HG03565 (cell line): ENCODE results near the gene C1orf216.
"Not testable (repeated sequence)": the region's sequence is repeated elsewhere in the genome, so short reads cannot be mapped to it uniquely, and the experiment has no call there.

Experiments used
- ATAC-seq: cut with Tn5 transposase; IDR thresholded peaks from one replicate; pipeline ENCODE4 v1.9.1; 2021; ENCODE audit warnings: mild to moderate bottlenecking, moderate library complexity; ENCODE audit not compliant: unreplicated experiment

The C1orf216 gene

GRCh38 chr1:35707601-35708440 is 10.9 kb downstream of the C1orf216 start:
- no peak for ATAC-seq

GRCh38 chr1:35706846-35707600 is 11.7 kb downstream of the C1orf216 start:
- ATAC-seq = no peak

GRCh38 chr1:35702508-35702907 is 16.2 kb downstream of the C1orf216 start:
- ATAC-seq = no peak

GRCh38 chr1:35699152-35699551 is 19.5 kb downstream of the C1orf216 start:
- ATAC-seq = not testable (repeated sequence)

GRCh38 chr1:35692317-35692716 is 26.4 kb downstream of the C1orf216 start:
- no peak for ATAC-seq

GRCh38 chr1:35691571-35692220 is 27.0 kb downstream of the C1orf216 start:
- ATAC-seq = no peak

- ATAC-seq = no peak
Measured at GRCh38 chr1:35691080-35691479, 27.6 kb downstream of the C1orf216 start.

- ATAC-seq = not testable (repeated sequence)
Measured at GRCh38 chr1:35690103-35690502, 28.6 kb downstream of the C1orf216 start.

GRCh38 chr1:35688161-35688560 is 30.5 kb downstream of the C1orf216 start:
- no peak for ATAC-seq

- ATAC-seq = no peak
Measured at GRCh38 chr1:35683012-35683411, 35.7 kb downstream of the C1orf216 start.

GRCh38 chr1:35680271-35680670 is 38.4 kb downstream of the C1orf216 start:
- no peak for ATAC-seq

GRCh38 chr1:35675773-35676172 is 42.9 kb downstream of the C1orf216 start:
- ATAC-seq = no peak

GRCh38 chr1:35674111-35674510 is 44.6 kb downstream of the C1orf216 start:
- no peak for ATAC-seq

GRCh38 chr1:35672116-35672515 is 46.6 kb downstream of the C1orf216 start:
- no peak for ATAC-seq

GRCh38 chr1:35668506-35668905 is 50.2 kb downstream of the C1orf216 start:
- ATAC-seq = no peak

- ATAC-seq = no peak
Measured at GRCh38 chr1:35666916-35667315, 51.8 kb downstream of the C1orf216 start.

GRCh38 chr1:35666216-35666615 is 52.5 kb downstream of the C1orf216 start:
- no peak for ATAC-seq
